Fibroblast of villous mesenchyme (primary cell): Measurements from ENCODE around the gene EOMES. TPM values are rescaled to one million over a fixed set of nuclear protein-coding genes. Genes with fewer than 3 reads are reported as not detected.

Source experiments
- DNase-seq: peaks from one replicate; pipeline ENCODE4 v3.0.0-alpha.2; 2010; ENCODE audit warnings: low read depth
- H3K4me3 ChIP-seq: 2 replicates; pipeline ENCODE4 v1.5.1; 2011; ENCODE audit warnings: low read depth, mild to moderate bottlenecking, low read length
- CTCF ChIP-seq: IDR thresholded peaks from 2 replicates; pipeline ENCODE4 v1.5.1; 2012; ENCODE audit warnings: low read depth, mild to moderate bottlenecking, low read length; ENCODE audit not compliant: insufficient read depth
- total RNA-seq: library from RNA; depleted of rRNA; stranded (reverse); fragments of >200 nt; gene quantifications from 2 replicates; pipeline ENCODE4 v1.2.3, GENCODE V29; 2012

EOMES gene
- total RNA-seq, 1 donor = not detected

- TF ChIP-seq CTCF = no peak
- peak overlapping the region; percentile 39 for H3K4me3 ChIP-seq
- no peak for DNase-seq
Observed at GRCh38 chr3:27720899-27721716, 1.0 kb downstream of the EOMES start.

- no peak for DNase-seq
- no peak for TF ChIP-seq CTCF
- no peak overlapping the region for H3K4me3 ChIP-seq
Observed at GRCh38 chr3:27719314-27720003, 2.7 kb downstream of the EOMES start.

GRCh38 chr3:27718459-27718858 lies 3.7 kb downstream of the EOMES start:
- TF ChIP-seq CTCF = no peak
- no peak overlapping the region for H3K4me3 ChIP-seq
- DNase-seq = no peak

DNA sequence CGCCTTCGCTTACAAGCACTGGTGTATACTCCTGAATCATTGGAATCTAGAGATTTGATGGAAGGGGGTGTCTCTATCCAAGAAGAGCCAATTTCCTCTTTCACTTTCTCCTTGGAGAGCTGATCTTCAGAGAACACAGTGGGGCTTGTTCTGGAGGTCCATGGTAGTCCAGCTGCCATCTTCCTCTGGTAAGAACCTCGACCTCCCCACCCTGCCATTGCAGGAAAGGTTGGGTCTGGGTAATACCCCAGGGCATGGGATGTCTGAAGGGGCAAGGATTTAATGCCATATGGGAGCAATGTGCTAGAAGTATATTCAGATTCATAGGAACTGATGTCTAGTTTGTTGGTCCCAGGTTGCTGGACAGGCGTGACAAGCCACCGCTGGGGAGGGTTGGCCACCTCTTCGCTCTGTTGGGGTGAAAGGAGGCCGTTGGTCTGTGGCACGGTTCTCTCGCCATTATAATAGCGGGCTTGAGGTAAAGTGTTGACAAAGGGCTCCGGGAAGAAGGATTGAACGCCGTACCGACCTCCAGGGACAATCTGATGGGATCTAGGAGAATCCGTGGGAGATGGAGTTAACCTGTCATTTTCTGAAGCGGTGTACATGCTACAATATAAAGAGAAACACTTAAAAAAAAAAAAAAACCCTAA lies 4.8 kb downstream of the EOMES start:
- H3K4me3 ChIP-seq = no peak overlapping the region
- no peak for DNase-seq
- TF ChIP-seq CTCF = no peak

GRCh38 chr3:27716309-27716708 lies 5.8 kb downstream of the EOMES start:
- no peak overlapping the region for H3K4me3 ChIP-seq
- no peak for DNase-seq
- no peak for TF ChIP-seq CTCF

DNA sequence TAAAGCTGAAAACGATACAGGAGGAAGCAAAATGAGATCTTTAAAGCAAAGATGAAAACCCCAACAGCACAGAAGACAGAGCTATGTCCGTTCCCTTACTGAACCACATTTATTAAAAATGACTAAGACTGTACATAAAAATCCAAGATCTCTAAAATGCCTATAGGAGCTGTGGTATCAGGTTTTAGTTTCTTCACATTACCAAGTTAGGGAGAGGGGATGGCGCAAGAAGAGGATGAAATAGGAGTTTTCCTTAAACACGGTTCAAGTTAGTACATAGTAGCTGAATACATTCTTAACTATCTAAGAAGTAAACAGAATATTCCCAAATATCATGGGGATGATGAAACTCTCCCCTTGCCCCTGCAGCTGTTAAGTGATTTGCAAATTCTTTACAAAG lies 6.3 kb downstream of the EOMES start:
- no peak overlapping the region for H3K4me3 ChIP-seq
- DNase-seq = no peak
- TF ChIP-seq CTCF = no peak
